SHP77 (cell line): ENCODE results near the gene ZNF624.
"Not testable (repeated sequence)": the region's sequence is repeated elsewhere in the genome, so short reads cannot be mapped to it uniquely, and the experiment has no call there.

Experiments
- DNase-seq, 2 experiments: peaks; one replicate each; lab custom pipeline; 2025; lab: John Stamatoyannopoulos, UW

The ZNF624 gene

GRCh38 chr17:16653367-16654041, at the start of gene ZNF624:
Gene ZNF624 (minus strand): TSS chr17:16653850.
- peak; percentile 100 for DNase-seq

DNA sequence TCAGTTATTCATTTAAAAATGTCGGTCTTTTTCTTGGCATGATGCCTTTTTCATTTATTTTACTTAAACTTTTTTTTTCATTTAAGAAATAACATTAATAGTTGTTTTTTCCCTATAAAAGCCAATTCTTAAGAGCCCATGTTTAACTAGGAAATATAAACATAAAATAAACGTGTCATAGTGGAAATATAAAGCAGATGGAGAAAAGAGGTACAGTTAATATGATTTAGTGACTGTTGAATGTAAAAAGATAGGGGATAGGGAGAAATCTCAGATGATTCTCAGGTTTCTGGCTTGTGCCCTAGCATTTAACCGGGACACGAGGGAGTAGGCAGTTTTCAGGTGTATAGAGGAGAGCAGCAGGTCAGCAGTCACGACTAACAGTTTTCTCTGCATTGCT, 44.0 kb upstream of the ZNF624 start:
- not testable (repeated sequence) for DNase-seq

DNA sequence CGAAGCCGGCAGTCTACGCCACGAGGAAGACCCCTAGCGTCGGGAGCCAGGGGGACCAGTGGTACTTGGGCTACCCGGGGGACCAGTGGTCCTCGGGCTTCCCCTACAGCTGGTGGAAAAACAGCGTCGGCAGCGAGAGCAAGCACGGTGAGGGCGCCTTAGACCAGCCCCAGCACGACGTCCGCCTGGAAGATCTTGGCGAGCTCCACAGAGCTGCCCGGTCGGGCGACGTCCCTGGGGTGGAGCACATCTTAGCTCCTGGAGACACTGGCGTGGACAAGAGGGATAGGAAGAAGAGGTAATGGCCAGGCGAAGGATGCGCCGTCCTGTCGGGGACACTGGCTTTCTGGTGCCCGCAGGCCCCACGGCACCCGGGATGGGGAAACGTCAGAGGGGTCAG, 36.8 kb upstream of the ZNF624 start:
- DNase-seq = not testable (repeated sequence)

- peak; percentile 33 to 68 for DNase-seq
Observed at GRCh38 chr17:16689731-16690281, 36.2 kb upstream of the ZNF624 start, which contains the start of gene CCDC144A. Gene CCDC144A (plus strand): TSS chr17:16690241. CDS start chr17:16690401, 160 bp downstream.

DNA sequence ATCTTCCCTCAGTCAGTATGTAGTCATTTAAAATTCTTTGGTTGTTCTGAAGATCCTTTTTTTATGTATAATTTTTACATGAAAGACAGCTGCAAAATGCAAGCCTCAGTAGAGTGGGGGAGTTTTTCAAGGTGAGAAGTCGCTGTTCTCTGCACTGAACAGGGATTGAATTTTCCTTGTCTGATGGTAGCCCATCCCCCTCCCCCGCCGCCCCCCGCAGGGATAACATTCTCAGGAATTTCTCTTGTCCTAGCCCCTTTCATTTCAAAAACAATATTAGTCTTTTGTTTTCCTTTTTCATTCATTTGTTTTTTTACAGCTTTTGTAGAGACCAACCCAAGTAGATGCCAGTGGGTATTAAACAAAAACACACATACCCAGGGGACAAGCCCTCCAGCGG, 33.5 kb upstream of the ZNF624 start:
- DNase-seq = not testable (repeated sequence)

- DNase-seq = not testable (repeated sequence)
Observed at GRCh38 chr17:16686019-16686418, 32.4 kb upstream of the ZNF624 start.

- not testable (repeated sequence) for DNase-seq
Observed at GRCh38 chr17:16683290-16684138, 29.9 kb upstream of the ZNF624 start.

GRCh38 chr17:16676676-16677268, 23.1 kb upstream of the ZNF624 start:
- DNase-seq = no peak

GRCh38 chr17:16666907-16667636, 13.4 kb upstream of the ZNF624 start:
- DNase-seq = not testable (repeated sequence)

GRCh38 chr17:16666553-16666906, 12.9 kb upstream of the ZNF624 start:
- not testable (repeated sequence) for DNase-seq

DNA sequence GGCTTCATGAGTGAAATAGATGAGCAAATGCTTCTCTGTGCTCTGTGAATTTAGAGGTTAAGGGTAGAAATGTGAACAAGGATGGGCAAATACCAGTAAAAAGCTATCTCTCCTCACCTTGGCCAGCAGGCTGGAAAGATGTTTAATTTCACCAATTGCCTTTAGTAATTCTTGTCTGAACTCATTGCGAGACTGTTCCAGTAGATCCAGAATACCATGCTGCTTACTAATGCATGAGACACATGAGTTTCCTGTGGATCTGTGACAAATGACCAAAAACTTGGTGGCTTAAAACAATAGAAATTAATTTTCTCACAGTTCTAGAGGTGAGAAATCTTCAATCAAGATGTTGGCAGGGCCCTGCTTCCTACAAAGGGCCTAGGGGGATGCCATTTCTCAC, 9.3 kb upstream of the ZNF624 start:
- no peak for DNase-seq

DNA sequence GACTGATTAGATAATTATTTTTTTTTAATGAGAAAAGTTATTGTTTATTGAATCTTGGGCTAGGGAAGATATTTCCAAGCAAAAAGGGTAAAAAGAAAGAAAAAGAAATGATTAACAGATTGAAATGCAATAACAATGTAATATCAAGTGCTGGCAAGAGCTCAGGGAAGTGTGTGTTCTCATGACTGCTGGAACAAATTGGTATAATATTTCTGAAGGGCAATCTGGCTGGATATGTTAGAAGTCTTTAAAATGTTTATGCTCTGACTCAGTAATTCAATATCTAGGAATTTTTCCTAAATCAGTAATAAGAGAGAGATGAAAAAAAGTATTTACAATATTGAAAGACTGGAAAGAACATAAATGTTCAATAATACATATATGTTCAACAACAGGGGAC, 7.6 kb upstream of the ZNF624 start:
- no peak for DNase-seq

GRCh38 chr17:16652847-16653366, 743 bp downstream of the ZNF624 start:
- DNase-seq = peak; percentile 69 to 77

GRCh38 chr17:16652252-16652651, 1.4 kb downstream of the ZNF624 start:
- no peak for DNase-seq

- DNase-seq = no peak
Observed at GRCh38 chr17:16649585-16649984, 4.1 kb downstream of the ZNF624 start.

GRCh38 chr17:16639438-16639837, 14.2 kb downstream of the ZNF624 start:
- DNase-seq = no peak

DNA sequence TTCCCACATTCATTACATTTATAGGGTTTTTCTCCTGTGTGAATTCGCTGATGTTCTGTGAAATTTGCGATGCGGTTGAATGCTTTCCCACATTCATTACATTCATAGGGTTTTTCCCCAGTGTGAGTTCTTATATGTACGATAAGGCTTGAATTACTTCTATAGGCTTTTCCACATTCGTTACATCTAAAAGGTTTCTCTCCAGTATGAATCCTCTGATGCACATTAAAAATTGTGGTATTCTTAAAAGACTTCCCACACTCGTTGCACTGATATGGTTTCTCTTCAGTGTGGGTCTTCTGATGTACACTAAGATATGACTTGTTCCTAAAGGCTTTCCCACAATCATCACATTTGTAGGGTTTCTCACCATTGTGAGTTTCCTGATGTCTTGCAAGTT, 30.4 kb downstream of the ZNF624 start:
- no peak for DNase-seq

- no peak for DNase-seq
Observed at GRCh38 chr17:16622540-16623277, 30.9 kb downstream of the ZNF624 start.

GRCh38 chr17:16617481-16618060, 36.1 kb downstream of the ZNF624 start:
- DNase-seq = no peak

DNA sequence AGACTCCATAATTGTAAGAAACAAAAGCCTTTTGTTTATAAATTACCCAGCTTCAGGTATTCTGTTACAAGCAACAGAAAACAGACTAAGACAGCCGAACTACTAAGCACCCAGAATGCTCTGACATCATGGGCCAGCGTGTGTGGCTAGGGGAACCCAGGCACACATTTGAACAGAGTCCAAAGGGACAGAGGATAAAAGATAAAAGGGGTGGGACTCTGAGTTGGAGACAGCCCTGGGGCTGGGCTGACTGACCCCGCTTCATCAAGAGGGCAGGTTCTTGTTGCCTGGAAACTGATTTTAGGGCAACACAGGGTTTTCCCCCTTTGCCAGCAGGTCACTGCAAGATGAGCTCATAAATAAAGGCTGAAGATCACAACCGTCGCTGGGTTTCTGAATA, 54.1 kb downstream of the ZNF624 start:
- no peak for DNase-seq
